Islet of Langerhans (tissue), 1 donor: ENCODE results near the gene COMP.

Source experiments
- FAIRE-seq: peaks from one replicate; lab custom pipeline; 2011; peaks lifted over from hg19 to GRCh38; lab: Jason Lieb, UNC

The COMP gene

DNA sequence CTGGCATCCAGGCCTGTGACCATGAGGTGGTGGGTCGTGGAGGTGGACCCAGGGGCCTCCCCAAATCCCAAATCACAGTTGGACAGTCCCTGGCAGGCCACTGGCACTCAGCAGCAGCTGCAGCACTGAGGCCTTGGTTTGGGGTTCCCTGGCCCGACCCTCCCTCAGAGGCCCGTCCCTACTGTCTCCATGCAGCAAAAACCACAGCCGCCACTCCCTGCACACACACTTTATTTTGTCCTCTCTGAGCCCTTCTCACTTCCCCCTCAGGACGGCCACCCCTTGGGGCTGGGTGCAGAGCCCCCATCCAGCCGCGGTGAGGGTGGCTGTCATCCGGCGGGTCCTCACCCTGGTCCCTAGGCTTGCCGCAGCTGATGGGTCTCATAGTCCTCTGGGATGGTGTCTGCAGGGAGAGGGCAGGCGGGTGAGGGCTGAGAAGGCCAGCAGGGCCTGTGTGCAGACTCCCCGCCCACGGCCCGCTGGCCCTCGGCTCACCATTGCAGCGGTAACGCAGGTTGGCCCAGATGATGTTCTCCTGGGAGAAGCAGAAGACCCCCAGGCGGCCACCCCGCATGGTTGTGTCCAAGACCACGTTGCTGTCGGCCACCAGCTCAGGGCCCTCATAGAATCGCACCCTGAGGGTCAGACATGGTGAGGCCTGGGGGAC is 8.4 kb downstream of the COMP start:
- FAIRE-seq: no peak

DNA sequence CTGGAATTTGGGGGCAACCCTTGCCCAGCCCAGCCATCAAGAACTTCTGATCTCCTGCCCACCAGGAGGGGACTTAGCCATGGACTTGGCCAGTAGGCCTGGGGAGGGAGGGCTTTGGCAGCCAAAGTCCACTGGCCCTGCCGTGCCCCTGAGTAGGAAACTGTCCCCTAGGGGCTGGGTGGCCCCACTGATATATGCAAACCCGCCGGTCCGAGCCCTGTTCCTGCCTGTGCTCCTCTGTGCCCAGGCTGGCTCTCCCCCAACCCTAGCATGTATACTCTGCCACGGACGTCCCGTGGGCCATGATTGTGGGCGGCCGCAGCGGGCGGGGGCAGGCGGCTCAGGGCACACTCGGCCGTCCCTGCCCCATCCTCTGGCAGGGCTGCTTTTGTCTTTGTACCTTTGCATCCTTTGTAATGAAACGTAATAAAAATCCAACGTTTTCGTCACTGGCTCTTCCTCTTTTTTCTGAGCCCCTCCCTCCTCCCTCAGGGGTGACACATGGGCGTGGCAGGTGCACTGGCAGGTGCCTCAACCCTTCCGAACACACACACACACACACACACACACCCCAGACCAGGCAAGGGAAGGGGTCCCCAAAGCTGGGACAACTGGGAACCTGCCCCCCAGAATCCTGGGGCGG is 9.1 kb downstream of the COMP start:
- FAIRE-seq: no peak

DNA sequence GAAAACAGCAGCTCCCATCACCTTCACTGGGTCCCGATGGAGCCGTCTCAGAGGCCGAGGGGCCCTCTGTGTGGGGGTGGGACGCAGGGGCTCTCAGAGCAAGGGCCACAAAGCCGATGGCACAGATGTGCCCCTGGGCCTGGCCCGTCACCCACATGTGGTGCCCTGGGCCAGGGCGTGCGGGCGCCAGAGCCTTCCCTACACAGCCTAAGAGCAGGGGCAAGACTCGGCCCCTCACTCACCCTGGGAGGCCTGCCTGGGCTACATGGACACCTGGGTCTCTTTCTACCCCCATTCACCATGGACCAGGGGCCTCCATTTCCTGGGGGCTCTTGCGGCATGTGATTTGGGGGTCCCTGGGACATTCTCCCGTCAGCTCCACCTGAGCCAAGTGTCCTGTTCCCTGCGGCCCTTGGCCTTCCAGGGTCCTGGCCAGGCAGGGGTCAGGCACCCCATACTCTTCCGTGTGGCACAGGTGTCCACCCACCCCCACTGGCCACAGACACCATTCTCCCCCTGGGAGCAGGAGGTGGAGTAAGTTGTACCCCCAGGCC is 10.0 kb downstream of the COMP start:
- FAIRE-seq: no peak

DNA sequence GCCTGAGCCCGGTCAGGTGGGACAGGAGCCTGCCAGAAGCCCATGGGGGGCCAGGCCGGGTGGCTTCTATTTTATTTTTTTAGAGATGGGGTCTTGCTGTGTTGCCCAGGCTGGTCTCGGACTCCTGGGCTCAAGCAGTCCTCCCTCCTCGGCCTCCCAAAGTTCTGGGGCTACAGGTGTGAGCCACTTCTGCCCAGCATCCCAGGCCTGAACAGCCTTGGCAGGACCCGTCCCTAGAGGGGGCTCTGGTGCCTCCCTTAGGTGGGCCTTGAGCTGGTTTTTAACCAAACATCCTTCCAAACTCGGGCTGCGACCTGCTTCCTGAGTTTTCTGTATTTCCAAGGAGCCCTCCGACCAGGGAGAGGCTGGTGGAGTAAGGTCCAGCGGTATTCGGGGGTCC is 10.5 kb downstream of the COMP start:
- no peak for FAIRE-seq

DNA sequence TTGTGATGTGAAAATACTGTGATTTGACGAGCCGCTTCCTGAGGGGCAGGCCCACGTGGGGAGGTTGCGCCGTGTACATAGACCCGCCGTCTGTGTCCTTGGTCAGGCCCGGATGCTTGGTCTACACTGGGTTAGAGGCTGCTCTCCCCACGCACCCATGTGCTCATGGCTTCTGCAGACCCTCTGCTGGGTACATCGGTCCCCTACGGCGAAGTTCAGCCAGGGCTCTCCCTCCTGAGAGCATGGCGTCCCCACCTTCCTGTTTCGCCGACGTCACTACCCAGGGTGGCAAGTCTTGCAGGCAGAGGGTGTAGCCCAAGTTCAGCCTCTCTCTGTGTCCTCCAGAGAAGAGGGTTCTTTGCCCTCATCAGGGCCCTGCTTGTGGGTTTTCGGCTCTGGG is 11.0 kb downstream of the COMP start:
- no peak for FAIRE-seq

DNA sequence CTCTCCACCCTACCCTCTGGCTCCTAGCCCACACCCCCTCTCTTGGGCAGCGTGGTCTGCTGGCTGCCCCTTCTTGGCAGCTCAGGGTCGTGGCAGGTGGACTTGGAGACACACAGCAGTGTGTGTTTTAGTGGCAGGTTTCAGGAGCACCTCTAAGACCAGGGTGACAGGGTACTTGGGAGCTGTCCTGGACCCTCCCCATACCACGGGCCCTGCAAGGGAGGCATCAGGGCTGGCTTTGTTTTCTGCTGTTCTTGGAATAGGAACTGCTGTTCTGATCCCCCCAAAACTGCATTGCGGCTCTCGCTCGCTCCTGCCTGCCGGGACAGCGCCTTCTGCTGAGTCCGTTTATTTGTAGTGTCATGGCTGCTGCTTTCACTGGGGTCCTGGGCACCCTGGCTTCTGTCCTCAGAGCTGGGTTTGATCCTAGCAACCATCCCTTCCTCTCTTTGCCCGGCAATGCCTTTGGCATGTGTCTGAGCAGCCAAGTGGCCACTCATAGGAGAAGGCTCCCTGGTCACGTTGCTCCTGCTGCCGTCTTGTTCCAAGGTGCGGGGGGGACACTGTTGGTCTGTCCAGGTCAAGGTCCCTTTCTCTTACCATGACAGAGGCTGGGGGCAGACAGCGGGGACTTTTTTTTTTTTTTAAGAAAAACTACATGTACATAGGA is 12.1 kb downstream of the COMP start:
- FAIRE-seq: no peak

DNA sequence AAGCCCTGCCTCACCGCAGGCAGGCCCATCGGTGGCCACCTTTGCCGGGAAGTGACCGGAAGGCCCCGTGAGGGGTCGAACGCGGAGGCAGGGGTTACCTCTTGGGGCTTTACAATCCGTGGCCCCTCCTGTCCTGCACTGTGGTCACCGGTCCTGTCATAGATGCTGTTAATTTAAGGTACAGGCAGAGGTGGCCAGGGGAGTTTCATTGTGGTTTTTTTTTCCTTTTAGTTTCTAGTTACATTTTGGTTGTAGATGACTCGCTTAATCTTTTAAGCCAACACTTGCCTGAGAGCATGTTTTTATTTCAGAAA is 13.1 kb downstream of the COMP start:
- no peak for FAIRE-seq

DNA sequence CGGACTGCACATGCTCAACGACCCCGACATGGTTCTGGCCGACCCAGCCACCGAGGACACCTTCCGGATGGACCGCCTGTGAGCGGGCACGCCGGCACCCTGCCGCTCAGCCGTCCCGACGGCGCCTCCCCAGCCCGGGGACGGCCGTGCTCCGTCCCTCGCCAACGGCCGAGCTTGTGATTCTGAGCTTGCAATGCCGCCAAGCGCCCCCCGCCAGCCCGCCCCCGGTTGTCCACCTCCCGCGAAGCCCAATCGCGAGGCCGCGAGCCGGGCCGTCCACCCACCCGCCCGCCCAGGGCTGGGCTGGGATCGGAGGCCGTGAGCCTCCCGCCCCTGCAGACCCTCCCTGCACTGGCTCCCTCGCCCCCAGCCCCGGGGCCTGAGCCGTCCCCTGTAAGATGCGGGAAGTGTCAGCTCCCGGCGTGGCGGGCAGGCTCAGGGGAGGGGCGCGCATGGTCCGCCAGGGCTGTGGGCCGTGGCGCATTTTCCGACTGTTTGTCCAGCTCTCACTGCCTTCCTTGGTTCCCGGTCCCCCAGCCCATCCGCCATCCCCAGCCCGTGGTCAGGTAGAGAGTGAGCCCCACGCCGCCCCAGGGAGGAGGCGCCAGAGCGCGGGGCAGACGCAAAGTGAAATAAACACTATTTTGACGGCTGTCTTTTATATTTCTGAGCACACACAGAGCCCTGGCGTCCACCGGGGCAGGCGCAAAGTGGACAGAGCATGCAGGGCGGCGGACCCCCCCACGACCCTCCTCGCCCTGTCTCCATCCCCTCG is 13.6 kb downstream of the COMP start:
- no peak for FAIRE-seq

DNA sequence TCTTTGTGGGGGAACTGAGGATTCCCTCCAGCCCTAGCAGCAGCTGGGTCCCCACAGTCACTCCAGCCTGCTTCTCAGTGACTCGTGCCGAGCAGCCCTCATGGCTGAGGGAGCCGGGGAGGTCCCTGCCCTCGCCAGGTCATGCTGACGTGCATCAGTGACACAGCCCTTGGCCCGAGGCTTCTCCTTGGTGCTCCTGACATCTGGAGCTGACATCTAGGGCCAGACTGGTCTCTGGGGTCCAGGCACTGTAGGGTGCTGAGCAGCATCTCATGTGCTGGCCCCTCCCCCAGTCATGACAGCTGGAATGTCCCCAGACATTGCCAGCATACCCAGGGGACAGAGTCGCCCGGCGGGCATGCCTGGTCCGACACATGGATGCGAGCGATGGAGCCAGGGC is 14.4 kb downstream of the COMP start:
- FAIRE-seq: no peak

DNA sequence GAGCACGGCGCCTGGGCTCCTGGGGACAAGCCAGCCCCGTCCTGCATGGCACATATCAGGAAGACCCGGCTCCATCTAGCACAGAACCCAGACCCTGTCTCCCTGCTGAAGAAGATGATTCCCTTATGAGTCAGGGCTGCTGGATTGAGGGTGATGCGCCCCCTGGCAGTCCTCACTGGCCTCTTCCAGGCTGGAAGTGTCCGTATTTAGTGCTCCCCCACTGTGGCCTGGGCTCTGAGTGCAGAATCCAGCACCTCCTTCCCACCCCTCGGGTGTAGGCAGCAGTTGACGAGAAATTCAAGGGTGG is 14.9 kb downstream of the COMP start:
- no peak for FAIRE-seq

DNA sequence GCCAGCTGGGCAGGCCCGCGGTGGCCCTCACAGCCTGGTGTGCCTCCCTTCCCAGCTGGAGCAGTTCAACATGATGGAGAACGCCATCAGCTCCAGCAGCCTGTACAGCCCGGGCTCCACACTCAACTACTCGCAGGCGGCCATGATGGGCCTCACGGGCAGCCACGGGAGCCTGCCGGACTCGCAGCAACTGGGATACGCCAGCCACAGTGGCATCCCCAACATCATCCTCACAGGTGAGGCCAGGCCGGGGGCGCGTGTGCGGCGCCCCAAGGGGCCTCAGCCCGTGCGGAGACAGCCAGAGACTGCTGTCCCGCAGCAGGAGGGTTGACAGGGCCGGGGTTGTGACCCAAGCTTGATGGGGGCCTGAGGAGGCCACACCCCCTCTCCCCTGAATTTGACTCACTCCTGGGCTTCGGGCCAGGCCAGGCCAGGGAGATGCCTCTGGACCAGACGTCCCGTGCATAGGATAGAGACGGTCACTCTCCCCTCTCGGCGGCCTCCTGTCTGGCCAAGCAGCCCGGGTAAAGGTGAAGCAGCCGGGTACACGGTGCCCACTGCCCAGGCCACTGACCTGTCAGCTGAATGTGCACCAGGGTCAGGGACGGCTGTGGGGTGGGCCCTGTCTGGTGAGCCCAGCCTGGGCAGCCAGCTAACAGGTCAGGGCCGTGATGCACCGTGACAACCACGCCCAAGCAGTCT is 15.4 kb downstream of the COMP start:
- no peak for FAIRE-seq

DNA sequence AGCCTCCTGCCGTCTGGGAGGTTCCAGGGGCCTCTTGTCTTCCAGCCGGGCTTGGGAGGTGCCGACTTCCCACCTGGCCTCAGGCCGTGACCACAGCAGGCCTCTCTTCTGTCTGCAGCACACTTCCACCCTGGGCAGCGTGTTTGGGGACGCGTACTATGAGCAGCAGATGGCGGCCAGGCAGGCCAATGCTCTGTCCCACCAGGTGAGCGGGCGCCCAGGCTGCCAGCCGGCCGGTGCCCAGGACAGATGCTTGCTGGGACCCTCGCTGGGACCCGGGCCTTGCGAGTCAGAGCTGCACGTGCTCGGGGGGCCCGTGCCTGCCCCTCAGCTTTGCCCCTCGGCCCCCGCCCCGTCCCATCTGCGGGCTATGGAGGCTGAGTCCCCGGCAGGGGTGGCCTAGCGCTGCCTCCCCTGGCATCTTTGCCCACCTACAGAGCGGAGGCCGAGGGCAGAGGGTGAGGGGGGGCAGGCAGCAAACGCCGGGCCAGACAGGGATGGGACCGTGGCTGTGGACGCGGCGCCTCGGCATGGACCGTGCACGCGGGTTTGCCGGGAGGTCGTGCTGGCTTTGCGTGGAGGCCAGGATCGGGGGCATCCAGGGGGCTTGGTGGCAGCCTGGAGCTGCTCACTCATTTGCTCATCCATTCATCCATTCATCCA is 16.2 kb downstream of the COMP start:
- FAIRE-seq: no peak

DNA sequence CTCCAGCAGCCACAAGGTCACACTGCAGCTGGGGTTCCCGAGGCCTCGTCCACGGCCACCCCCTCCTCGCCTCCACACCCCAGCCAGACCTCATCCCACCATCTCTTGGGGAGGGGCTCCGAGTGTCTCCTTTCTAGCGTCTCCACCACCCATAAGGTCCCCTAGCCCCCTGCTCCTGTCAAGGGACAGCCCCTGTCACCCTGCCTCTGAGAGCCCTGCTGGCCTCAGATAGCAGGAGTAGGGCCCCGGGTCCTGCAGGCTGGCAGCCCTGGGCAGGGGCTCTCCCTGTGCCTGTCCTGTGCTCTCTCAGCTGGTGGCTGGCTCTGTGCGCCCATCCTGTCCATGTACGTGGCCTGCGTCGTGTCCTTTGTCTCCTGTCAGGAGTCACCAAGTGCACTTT is 17.0 kb downstream of the COMP start:
- FAIRE-seq: no peak

DNA sequence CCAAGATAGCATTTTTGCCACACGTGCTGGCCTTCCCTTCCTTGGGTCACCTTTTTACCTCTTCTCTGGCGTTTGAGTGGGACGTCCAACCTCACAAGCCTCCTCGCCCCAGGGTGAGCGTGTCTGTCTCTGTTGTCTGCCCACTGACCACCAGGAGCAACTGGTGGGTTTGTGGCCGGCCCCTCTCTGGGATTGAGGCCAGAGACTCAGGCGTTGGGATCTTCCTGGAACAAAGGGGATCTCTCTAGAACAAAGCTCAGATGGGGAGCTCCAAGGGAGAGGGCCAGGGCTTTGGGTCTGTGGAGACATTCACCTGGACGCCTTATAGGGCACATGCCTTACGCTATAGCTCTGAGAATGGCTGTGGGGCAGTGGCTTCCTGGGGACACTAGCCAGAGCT is 17.4 kb downstream of the COMP start:
- no peak for FAIRE-seq

DNA sequence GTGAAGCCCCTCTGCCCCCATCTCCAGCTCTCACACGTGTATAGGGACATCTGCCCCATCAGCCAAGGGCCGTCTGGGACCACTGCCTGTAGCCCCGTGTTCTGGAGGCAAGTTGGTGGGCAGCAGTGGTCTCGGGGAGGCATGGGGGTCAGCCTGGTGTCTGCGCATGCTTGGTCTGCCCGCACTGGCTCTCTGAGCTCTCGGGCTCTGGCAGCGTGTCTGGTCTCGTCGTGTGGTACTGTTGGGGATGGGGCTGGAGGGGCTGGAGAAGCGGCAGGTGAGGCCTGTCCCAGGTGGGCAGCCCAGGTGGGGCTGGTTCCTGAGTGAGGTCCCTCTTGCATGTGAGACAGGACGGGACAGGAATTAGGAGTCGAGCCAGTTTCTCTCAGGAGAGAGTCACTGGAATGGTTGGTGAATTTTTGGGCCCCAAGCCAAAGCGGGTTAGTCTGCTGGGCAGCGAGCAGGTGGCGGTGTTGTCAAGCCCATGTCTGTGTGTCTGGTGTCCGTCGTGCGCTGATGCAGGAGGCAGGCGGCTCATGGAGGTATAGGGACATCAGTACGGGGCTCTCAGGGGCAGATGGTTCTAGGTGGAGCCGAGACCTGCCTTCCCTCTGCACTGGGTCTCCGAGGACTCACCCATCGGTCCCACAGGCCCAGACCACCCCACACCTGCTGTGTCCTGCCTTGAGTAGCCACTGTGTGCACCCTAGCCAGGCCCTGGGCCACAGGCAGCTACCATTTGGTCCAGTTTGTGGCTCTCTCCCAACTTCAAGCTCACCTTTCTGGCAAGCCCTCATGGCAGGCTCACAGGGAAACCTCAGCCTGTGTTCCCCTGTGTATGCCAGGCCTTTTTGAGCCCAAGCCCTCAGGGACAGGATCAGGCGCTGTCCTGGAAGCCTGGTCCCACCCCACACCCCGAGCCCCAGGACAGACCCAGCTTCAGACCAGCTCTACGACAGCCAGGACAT is 18.2 kb downstream of the COMP start:
- FAIRE-seq: no peak

DNA sequence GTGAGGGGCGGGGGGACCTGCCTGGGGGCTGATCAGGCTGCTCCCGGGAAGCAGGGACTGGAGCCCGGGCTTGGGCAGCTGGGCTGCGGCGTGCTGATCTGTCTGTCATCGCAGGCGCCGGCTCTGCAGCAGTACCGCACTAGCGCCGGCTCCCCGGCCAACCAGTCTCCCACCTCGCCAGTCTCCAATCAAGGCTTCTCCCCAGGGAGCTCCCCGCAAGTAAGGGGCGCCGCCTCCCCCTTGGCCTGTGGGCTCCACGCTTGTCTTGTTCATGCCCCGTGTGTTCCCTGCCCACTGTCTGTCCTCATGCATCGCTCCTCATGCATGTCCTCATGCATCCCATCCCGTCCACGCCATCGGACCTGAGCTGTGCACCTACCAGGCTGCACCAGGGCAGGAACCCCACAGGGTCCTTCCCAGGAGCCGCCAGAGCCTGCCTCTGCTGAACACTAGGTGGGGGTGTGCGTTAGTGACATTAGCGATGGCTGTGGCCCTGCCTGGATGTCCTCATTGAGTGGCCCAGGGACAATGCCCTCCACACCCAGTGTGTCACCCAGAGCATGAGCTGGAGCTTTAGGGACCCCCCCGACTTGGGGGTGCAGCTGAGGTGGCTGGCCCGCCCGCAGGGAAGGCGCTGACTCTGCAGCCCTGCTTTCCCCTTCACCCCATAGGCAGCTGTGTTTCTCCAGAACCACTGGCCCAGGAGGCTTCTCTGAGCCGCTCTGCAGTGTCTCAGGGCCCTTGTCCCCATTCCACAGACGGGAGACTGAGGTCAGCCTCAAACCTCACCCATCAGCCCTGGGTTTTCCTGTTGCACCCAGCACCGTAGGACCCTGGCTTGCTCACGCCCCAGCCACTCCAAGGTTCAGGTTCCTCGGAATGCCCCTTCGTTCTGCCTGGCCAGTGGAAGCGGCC is 19.5 kb downstream of the COMP start:
- no peak for FAIRE-seq

DNA sequence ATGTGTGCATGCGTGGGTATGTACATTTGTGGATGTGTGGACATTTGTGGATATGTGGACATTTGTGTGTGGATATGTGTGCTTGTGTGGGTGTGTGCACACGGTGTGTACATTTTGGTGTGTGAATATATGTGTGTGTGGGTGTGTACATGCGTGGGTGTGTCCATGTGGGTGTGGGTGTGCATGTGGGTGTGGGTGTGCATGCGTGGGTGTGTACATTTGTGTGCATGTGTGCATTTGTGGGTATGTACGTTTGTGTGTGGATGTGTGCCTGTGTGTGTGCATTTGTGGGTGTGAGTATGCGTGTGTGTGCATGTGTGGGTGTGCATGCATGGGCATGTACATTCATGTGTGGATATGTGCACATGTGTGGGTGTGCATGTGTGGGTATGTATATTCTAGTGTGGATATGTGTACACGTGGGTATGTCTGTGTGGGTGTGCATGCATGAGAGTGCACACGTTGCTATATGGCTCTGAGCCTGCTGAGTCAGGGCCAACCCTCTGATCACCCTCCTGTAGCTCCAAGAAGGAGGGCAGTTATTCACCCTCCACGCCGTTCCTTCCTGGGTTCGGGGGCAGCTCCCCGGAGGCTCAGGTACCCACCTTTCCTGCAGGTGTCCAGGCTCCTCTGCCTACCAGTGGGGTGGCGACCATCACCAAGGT is 20.3 kb downstream of the COMP start:
- FAIRE-seq: no peak

DNA sequence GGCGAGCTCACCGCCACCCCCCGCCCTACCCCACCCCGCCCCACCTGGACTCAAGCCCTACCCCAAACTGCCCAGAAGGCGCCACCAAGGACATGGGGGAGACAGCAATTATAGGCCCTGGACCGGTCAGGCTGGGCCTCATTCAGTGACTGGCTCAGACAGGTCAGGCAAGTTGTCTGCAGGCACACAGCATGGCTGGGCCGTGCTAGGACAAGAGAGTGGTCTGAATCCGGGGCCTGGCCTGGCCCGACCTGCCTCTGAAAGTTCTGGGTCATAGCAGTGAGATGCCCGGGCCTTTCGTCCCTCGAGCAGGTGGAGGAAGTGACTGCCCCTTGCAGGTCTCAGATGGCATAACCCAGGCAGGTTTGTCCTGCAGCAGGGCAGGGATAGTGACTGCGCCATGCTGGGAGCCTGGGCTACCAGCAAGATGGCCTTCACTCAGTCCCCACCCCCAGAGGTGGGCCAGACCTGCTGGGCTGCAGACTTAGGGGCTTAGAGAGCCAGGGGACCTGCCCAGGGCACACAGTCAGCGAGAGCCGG is 21.0 kb downstream of the COMP start:
- FAIRE-seq: no peak
